Large intestine (tissue), 3 donors: ENCODE data around the gene AKAP14. TPM values are rescaled to one million over a fixed set of nuclear protein-coding genes. Genes with fewer than 3 reads are reported as not detected.
A peak's percentile ranks its signal among the peaks of the same experiment; 100 is the strongest.
"Not testable (repeated sequence)": the region's sequence is repeated elsewhere in the genome, so short reads cannot be mapped to it uniquely, and the experiment has no call there.

Experiments used
- DNase-seq, 2 donors: peaks; one replicate each; pipeline versions ENCODE4 v3.0.0 to v3.0.0-alpha.2; 2013
- H3K27ac ChIP-seq: one replicate; pipeline ENCODE4 v1.5.1; 2013; ENCODE audit warnings: low read length
- H3K27me3 ChIP-seq: 2 replicates; pipeline ENCODE4 v1.6.1; 2013; ENCODE audit warnings: low read length; ENCODE audit not compliant: control insufficient read depth, insufficient read depth
- H3K36me3 ChIP-seq: 2 replicates; pipeline ENCODE4 v1.6.1; 2013; ENCODE audit warnings: low read length; ENCODE audit not compliant: control insufficient read depth, insufficient read depth
- H3K4me1 ChIP-seq: one replicate; pipeline ENCODE4 v1.6.1; 2013; ENCODE audit warnings: low read length; ENCODE audit not compliant: control insufficient read depth, insufficient read depth
- H3K4me3 ChIP-seq: one replicate; pipeline ENCODE4 v1.5.1; 2013; ENCODE audit warnings: low read length
- H3K9me3 ChIP-seq: one replicate; pipeline ENCODE4 v1.6.1; 2013; ENCODE audit warnings: mild to moderate bottlenecking, low read depth, low read length, moderate library complexity; ENCODE audit not compliant: control insufficient read depth
- whole genome bisulfite sequencing: methylation state at CpG from one replicate; pipeline ENCODE4 v1.1.5; 2013; ENCODE audit warnings: low lambda C conversion rate; ENCODE audit not compliant: insufficient coverage; 5-methylcytosine and 5-hydroxymethylcytosine counted together
- polyA plus RNA-seq: library from polyadenylated mRNA; unstranded; fragments of 120-200 nt; gene quantifications from one replicate; pipeline ENCODE4 v1.2.1, GENCODE V29; 2013

The AKAP14 gene
- polyA plus RNA-seq, 1 donor: 0.40 TPM

GRCh38 chrX:119919835-119920585 lies 24.3 kb downstream of the AKAP14 start:
- Histone ChIP-seq H3K4me3 (no peak overlapping the region), H3K4me1 (no peaks in the 10 kb centered on the region), H3K36me3 (peaks cover 2% of the 10 kb centered on the region), H3K9me3 (no peaks in the 10 kb centered on the region), H3K27me3 (no peaks in the 10 kb centered on the region), H3K27ac (no peak overlapping the region)
- no peak for DNase-seq
- WGBS: 100% methylated on average over 1 of the region's 5 CpGs

- not testable (repeated sequence) for DNase-seq, H3K36me3 ChIP-seq, H3K9me3 ChIP-seq, H3K4me3 ChIP-seq, H3K4me1 ChIP-seq, H3K27me3 ChIP-seq, H3K27ac ChIP-seq
- 100% methylated on average over 2 of the region's 7 CpGs for WGBS
Observed at GRCh38 chrX:119922391-119922790, 26.7 kb downstream of the AKAP14 start.

- Histone ChIP-seq H3K27ac (peak overlapping the region; percentile 69), H3K4me1 (peaks cover 3% of the 10 kb centered on the region), H3K36me3 (peaks cover 19% of the 10 kb centered on the region), H3K27me3 (no peaks in the 10 kb centered on the region), H3K4me3 (no peak overlapping the region), H3K9me3 (no peaks in the 10 kb centered on the region)
- WGBS: no CpG with 5 or more reads among the region's 3 CpGs
- peak; percentile 15 to 69 for DNase-seq
Observed at GRCh38 chrX:119935215-119935874, 39.7 kb downstream of the AKAP14 start.

- no peak for DNase-seq
Observed at GRCh38 chrX:119941336-119941735, 45.6 kb downstream of the AKAP14 start.

GRCh38 chrX:119942173-119942819 lies 46.6 kb downstream of the AKAP14 start:
- Histone ChIP-seq H3K4me1 (peaks cover 8% of the 10 kb centered on the region), H3K27me3 (no peaks in the 10 kb centered on the region), H3K27ac (peak overlapping the region; percentile 92), H3K36me3 (no peaks in the 10 kb centered on the region), H3K4me3 (peak overlapping the region; percentile 89), H3K9me3 (no peaks in the 10 kb centered on the region)
- peak in 1 of 2 donors; percentile 38 for DNase-seq
- WGBS: no CpG with 5 or more reads among the region's 13 CpGs

More at GRCh38 chrX:119941336-119941735, 45.6 kb downstream of the AKAP14 start:
- no peaks in the 10 kb centered on the region for H3K9me3 ChIP-seq
- no peaks in the 10 kb centered on the region for H3K27me3 ChIP-seq
- no peak overlapping the region for H3K4me3 ChIP-seq
- no peak overlapping the region for H3K27ac ChIP-seq
- H3K36me3 ChIP-seq: no peaks in the 10 kb centered on the region
- H3K4me1 ChIP-seq: peaks cover 8% of the 10 kb centered on the region

DNA sequence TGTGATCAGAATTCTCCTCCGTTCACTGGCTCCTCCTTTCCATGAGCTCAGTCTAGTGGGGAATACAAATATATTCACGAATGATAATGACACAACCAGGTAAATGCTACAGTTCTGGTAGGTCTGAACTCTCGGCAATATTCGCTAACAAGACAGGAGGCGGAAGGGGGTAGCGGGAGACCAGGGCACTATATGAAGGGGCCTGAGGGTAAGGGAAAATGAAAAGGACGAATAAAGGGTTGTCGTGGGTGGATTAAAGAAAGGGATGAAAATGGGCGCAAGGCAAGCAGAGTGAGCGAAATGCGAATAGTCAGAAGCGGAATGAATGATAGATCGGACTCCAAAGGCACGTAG lies 47.1 kb downstream of the AKAP14 start:
- H3K4me3 ChIP-seq: peak overlapping the region; percentile 89
- peaks cover 8% of the 10 kb centered on the region for H3K4me1 ChIP-seq
- no peaks in the 10 kb centered on the region for H3K27me3 ChIP-seq
- H3K9me3 ChIP-seq: no peaks in the 10 kb centered on the region
- 0% methylated on average over 2 of the region's 14 CpGs for WGBS
- H3K36me3 ChIP-seq: no peaks in the 10 kb centered on the region
- H3K27ac ChIP-seq: peak overlapping the region; percentile 92
- DNase-seq: no peak

GRCh38 chrX:119943185-119943988 lies 47.7 kb downstream of the AKAP14 start, which contains the start of gene NKAP:
NKAP (minus strand) TSS chrX:119943751; CDS start chrX:119943605, 146 bp downstream.
- WGBS: no CpG with 5 or more reads among the region's 59 CpGs
- H3K9me3 ChIP-seq: no peaks in the 10 kb centered on the region
- peak; percentile 79 to 88 for DNase-seq
- no peaks in the 10 kb centered on the region for H3K36me3 ChIP-seq
- H3K4me1 ChIP-seq: peaks cover 8% of the 10 kb centered on the region
- H3K4me3 ChIP-seq: peak within 1 kb of the TSS; percentile 89
- H3K27ac ChIP-seq: peak within 1 kb of the TSS; percentile 92
- no peaks in the 10 kb centered on the region for H3K27me3 ChIP-seq

DNA sequence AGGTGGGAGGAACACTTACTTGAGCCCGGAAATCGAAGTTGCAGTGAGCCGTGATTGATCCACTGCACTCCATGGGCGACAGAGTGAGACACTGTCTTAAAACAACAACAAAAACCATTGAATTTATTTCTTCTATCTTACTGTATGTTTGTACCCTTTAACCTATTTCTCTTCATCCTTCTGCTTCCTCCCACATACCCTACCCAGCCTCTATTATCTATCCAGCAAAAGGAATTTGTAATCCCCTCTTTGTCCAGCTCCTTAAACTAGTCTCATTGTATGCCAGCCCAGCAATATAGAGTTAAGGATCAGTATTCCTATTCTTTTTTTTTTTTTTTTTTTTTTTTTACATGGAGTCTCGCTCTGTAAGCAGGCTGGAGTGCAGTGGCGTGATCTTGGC lies 49.8 kb downstream of the AKAP14 start:
- H3K27me3 ChIP-seq: no peaks in the 10 kb centered on the region
- H3K4me3 ChIP-seq: no peak overlapping the region
- no CpG with 5 or more reads among the region's 6 CpGs for WGBS
- H3K27ac ChIP-seq: no peak overlapping the region
- no peak for DNase-seq
- H3K36me3 ChIP-seq: no peaks in the 10 kb centered on the region
- no peaks in the 10 kb centered on the region for H3K9me3 ChIP-seq
- peaks cover 8% of the 10 kb centered on the region for H3K4me1 ChIP-seq

DNA sequence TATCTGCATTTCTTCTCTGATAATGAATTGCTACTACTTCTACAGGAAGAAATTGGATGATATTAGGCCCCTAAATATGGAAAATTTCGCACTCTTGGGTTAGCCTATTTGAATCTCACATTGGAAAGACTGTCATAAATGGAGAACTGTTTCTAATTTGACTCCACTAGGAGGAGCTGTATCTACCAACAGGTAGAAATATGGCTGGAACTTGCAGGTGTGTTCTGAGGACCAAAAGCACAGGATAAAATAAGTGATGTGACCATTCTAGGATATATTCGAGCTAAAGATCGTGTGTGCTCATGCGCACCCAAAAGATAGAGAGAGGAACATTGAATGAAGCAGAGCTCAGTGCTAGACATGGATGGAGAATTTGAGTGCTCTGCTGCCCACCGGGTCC lies 52.7 kb downstream of the AKAP14 start:
- Histone ChIP-seq H3K4me1 (no peaks in the 10 kb centered on the region), H3K4me3 (no peak overlapping the region), H3K36me3 (no peaks in the 10 kb centered on the region), H3K27ac (no peak overlapping the region), H3K9me3 (no peaks in the 10 kb centered on the region), H3K27me3 (no peaks in the 10 kb centered on the region)
- WGBS: no CpG with 5 or more reads among the region's 5 CpGs
- no peak for DNase-seq

DNA sequence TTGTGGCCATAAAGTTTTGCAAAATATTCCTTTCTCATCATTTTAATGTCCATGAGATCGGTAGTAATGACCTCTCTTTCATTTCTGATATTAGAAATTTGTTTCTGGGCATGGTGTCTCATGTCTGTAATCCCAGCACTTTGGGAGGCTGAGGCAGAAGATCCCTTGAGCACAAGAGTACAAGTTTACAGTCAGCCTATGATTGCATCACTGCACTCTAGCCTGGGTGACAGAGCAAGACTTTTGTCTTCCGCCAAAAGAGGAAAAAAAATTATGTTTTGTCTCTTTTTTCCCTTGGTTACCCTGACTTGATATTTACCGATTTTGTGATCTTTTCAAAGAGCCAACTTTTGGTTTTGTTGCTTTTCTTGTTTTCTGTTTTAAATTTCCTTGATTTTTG lies 58.7 kb downstream of the AKAP14 start:
- Histone ChIP-seq H3K27me3 (no peaks in the 10 kb centered on the region), H3K9me3 (no peaks in the 10 kb centered on the region), H3K4me3 (no peak overlapping the region), H3K27ac (no peak overlapping the region), H3K36me3 (no peaks in the 10 kb centered on the region), H3K4me1 (no peaks in the 10 kb centered on the region)
- no peak for DNase-seq
- 100% methylated on average over 2 of the region's 3 CpGs for WGBS
